ENCODE results near the gene C7orf33.

- TF ChIP-seq CTCF (IDR thresholded peaks at IDR 0.05) (no peak), POLR2A (IDR thresholded peaks at IDR 0.05) (no peak)
Observed at GRCh38 chr7:148589640-148590039, 926 bp upstream of the C7orf33 start.
